CD4-positive, alpha-beta T cell treated with Interleukin-17A for 1 hour (primary cell): ENCODE results near the gene BIRC6.

ENCODE experiments used
- DNase-seq: peaks from one replicate; pipeline ENCODE4 v3.0.0-alpha.2; 2020

BIRC6 gene

DNA sequence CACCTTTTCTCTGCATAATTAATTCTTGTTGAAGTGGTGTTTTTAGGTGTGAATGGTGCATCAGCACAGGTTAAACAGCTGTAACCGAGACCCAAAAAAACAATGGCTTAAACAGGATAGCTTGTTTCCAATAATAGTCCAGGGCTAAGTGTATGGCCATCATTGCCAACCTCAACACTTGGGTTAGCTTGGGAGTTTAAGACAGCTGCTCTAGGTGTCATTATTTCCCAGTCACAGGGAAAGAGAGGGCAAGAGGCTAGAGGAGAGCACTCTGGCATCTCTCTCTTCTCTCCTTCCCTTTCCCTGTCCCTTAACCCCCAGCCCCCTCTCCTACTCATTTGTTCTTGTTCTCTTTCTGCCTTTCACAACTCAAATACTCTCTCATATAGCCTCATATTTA, 21.1 kb downstream of the BIRC6 start:
- no peak for DNase-seq

GRCh38 chr2:32379352-32379751, 22.5 kb downstream of the BIRC6 start:
- no peak for DNase-seq

DNA sequence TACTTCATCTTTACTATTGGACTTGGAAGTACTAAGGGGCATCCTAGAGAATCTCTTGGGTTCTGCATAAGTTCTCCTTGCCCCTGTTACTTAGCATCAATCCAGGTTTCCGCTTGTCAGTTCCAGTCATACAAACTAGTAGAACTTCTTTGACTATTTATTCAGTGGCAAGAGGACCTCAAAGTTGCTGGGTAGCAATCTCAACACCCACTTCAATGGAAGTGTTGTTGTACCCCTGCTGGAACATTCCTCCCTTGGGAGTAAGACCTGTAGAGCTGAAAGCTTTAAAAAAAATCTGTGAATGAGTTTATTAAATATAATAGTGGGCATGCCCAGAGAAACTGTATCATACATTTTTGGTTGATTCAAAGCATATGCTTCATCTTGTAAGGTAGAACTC, 27.0 kb downstream of the BIRC6 start:
- DNase-seq: no peak

- no peak for DNase-seq
Measured at GRCh38 chr2:32384529-32384928, 27.7 kb downstream of the BIRC6 start.

- DNase-seq: no peak
Measured at GRCh38 chr2:32386739-32387138, 29.9 kb downstream of the BIRC6 start.

DNA sequence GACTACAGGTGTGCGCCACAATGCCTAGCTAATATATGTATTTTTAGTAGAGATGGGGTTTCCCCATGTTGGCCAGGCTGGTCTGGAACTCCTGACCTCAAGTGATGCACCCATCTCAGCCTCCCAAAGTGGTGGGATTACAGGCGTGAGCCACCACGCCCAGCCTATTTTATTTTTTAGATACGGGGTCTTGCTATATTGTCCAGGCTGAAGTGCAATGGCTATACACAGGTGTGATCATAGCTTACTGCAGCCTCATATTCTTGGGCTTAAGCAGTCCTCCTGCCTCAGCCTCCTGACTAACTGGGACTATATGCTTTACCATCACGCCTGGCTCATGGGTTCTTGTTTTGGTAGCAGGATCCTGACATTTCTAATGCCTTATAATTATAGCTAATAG, 42.4 kb downstream of the BIRC6 start:
- DNase-seq: no peak

DNA sequence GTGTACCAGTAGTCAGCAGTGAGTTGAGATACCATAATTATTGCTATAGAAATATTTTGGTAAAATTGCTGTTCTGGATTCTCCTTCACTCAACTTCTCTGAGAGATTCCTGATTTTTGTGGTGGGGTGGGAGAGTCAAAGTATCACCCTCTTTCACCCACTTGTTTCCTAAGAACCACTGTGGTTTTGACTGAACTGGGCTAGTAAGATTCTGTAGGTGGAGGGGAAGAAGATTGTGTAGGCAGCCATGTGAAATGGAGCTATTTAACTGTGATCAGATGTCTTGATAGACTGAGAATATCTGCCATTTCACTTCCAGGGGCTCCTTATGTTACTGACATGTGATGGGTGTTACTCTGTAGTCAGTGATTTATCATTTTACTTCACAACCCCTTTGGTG, 45.3 kb downstream of the BIRC6 start:
- DNase-seq: no peak

DNA sequence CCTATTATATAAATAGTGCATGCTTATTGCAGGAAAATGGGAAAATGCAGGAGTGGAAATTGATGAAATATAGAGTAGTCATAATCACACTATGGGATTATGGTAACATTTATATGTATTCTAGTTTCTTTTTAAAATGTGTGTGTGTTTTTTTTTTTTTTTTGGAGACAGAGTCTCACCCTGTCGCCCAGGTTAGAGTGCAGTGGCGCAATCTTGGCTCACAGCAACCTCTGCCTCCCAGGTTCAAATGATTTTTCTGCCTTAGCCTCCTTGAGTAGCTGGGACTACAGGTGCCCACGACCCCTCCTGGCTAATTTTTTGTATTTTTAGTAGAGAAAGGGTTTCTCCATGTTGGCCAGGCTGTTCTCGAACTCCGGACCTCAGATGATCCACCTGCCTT, 47.0 kb downstream of the BIRC6 start:
- DNase-seq: no peak

- DNase-seq: no peak
Measured at GRCh38 chr2:32404691-32405090, 47.9 kb downstream of the BIRC6 start.

DNA sequence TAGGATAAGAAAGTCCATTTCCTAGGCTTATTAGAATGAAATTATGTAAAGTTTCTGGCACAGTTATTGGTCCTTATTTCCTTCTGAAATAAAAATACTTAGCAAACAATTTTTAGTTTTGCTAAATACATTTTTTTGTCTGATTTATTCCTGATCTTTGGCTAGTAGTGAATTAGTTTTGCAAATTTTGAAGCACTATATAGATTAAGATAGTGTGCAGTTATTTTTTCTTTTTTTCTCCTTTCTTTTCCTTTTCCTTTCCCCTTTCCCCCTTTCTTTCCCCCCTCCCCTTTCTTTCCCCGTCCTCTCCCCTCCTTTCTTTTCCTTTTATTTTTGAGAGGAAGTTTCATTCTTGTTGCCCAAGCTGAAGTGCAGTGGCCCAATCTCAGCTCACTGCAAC, 59.7 kb downstream of the BIRC6 start:
- no peak for DNase-seq

DNA sequence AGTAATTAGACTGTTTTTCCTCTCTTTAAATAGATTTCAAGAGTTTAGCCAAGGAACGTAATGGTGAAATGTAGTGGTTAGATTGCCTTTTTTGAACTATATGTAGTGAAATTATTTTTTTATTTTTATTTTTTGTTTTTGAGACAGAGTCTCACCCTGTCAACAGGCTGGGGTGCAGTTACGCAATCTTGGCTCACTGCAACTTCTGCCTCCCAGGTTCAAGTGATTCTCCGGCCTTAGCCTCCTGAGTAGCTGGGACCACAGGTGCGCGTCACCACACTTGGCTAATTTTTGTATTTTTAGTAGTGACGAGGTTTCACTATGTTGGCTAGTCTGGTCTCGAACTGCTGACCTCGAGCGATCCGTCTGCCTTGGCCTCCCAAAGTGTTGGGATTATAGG, 60.8 kb downstream of the BIRC6 start:
- DNase-seq: no peak

- DNase-seq: no peak
Measured at GRCh38 chr2:32418778-32419177, 62.0 kb downstream of the BIRC6 start.

GRCh38 chr2:32422133-32422532, 65.3 kb downstream of the BIRC6 start:
- no peak for DNase-seq

DNA sequence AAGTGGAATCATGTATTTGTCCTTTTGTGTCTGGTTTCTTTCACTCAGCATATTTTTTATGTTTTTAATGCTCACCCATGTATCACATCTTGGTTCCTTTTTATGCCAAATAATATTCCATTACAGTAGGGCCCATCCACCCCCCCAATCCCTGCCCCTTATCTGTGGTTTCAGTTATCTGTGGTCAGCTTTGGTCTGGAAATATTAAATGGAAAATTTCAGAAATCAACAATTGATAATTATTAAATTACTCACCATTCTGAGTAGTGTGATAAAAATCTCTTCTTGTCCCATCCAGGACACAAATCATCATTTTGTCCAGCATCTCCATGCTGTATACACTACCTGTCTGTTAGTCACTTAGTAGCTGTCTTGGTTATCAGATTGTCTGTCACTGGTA, 66.7 kb downstream of the BIRC6 start:
- no peak for DNase-seq

- no peak for DNase-seq
Measured at GRCh38 chr2:32424739-32425138, 67.9 kb downstream of the BIRC6 start.

- no peak for DNase-seq
Measured at GRCh38 chr2:32425719-32426141, 68.9 kb downstream of the BIRC6 start.

DNA sequence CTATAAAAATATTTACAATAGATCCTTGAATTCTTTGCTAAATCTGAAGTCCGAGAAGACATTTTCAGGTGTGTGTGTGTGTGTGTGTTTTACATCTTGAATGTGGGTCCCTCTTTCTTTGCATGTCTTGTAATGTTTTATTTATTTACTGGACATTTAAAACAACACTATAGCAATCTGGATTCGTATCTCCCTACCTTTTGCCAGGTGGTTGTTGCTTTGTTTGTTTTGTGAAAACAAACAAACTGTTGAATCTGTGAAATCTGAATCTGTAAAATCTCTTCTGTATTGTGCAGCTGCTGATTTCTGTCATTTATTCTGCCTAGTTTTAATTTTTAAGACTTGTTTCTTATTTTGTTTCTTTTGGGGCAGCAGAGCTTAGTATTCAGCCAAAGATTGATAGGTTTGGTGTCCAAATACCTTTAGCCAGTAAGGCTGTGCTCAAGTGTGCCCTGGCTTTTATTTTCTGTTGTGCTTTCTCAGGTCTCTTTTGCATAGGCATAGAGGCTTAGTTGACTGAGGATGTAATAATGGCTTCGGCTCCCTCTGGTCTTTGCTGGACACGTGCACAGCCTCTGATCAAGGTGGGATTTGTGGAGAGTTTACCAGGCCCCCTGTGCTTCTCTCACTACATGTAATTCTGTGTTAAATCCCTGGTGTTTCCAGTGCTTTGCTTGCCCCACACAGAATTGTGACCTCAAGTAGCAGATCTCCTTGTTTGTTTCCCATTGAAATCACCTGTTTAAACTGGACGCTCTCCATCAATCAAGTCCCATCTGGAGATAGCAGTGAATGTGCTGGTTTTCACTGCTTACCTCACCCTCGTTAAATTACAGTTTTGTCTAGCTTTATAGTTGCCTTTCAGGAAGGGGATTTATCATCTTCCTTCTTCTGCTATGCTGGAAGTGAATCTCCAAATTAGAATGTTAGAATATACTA, 71.1 kb downstream of the BIRC6 start:
- no peak for DNase-seq

DNA sequence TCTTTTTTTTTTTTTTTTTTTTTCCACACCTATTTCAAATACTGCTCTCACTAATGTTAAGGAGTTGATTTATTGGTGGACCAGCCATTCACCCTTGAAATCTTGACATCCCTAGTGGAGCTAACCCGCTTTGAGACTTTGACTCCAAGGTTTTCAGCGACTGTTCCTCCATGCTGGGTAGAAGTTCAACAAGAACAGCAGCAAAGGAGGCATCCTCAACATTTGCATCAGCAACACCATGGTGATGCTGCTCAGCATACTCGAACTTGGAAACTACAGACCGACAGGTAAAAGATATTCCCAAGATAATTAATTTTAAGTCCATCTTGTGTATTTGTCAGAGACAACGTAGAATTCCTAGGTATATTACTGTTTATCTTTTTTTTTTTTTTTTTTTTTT, 74.0 kb downstream of the BIRC6 start:
- no peak for DNase-seq

GRCh38 chr2:32436150-32436549, 79.3 kb downstream of the BIRC6 start:
- no peak for DNase-seq

DNA sequence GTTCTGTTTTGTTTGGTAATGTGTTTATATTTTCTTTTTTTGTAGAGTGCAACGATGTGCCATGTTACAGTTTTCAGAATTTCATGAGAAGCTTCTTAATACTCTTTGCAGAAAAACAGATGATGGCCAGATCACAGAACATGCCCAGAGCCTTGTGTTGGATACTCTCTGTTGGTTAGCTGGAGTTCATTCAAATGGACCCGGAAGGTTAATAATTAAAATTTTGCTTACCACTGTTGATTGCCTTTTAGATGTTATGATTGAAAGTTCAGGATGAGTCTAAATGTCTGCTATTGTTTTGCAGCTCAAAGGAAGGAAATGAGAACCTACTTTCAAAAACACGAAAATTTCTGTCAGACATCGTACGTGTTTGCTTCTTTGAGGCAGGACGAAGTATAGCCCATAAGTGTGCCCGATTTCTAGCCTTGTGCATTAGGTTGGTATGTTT, 85.2 kb downstream of the BIRC6 start:
- DNase-seq: no peak

DNA sequence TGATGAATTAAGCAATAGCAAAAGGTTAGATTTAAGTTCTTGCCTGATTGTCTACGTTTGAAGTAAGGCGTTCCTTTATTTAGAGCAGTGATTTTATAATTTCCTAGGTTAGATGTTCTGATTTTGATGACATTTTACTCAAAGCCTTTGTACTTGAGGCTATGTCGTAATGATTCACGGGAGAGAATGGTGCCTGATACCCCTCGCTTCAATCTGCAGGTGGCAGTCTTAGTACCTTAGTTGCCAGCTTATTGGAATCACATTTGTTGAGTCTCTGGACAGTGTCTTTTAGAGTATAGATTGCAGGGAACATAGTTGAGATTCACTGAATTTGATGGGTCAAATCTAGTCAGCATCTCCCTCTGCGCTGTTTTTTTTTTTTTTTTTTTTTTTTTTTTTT, 89.5 kb downstream of the BIRC6 start:
- no peak for DNase-seq

DNA sequence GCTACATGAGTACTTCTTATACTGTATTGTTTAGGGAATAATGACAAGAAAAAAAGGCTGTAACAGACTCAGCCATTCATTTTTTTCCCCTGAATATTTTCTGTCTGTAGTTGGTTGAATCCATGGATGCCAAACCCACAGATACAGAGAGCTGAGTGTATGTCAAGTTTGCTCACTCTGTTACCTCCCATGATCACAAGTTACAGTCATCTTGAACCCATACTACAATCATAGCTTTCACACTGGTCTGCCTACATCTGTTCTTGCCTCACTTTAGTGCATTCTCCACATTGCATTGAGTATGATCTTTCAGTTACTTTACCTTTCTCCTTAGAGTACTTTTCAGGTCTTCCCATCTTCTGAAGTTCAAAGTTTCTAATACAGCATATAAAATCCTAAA, 94.0 kb downstream of the BIRC6 start:
- DNase-seq: no peak

- DNase-seq: no peak
Measured at GRCh38 chr2:32452338-32453064, 95.7 kb downstream of the BIRC6 start.
